GM18526 (cell line): ENCODE results near the gene FRMD1.

Experiments used
- POLR2A ChIP-seq: IDR thresholded peaks from 3 replicates; pipeline ENCODE4 v1.6.1; 2011; ENCODE audit not compliant: insufficient read length; ENCODE audit errors: extremely low read depth

FRMD1 gene

GRCh38 chr6:168102315-168102985, 23.4 kb upstream of the FRMD1 start:
- no peak for TF ChIP-seq POLR2A

GRCh38 chr6:168101590-168102314, 22.7 kb upstream of the FRMD1 start:
- no peak for TF ChIP-seq POLR2A

- no peak for TF ChIP-seq POLR2A
Observed at GRCh38 chr6:168100803-168101589, 22.0 kb upstream of the FRMD1 start.

- TF ChIP-seq POLR2A, result no peak
Observed at GRCh38 chr6:168100011-168100802, 21.2 kb upstream of the FRMD1 start.

GRCh38 chr6:168099201-168100010, 20.4 kb upstream of the FRMD1 start:
- no peak for TF ChIP-seq POLR2A

GRCh38 chr6:168098431-168098861, 19.4 kb upstream of the FRMD1 start:
- TF ChIP-seq POLR2A, result no peak

- no peak for TF ChIP-seq POLR2A
Observed at GRCh38 chr6:168097621-168098430, 18.8 kb upstream of the FRMD1 start.

GRCh38 chr6:168097221-168097620, 18.2 kb upstream of the FRMD1 start:
- TF ChIP-seq POLR2A, result no peak

GRCh38 chr6:168096271-168096764, 17.3 kb upstream of the FRMD1 start:
- TF ChIP-seq POLR2A, result no peak

- no peak for TF ChIP-seq POLR2A
Observed at GRCh38 chr6:168095716-168096250, 16.8 kb upstream of the FRMD1 start.

- TF ChIP-seq POLR2A, result no peak
Observed at GRCh38 chr6:168095171-168095691, 16.2 kb upstream of the FRMD1 start.

- TF ChIP-seq POLR2A, result no peak
Observed at GRCh38 chr6:168093634-168094033, 14.6 kb upstream of the FRMD1 start.

- TF ChIP-seq POLR2A, result no peak
Observed at GRCh38 chr6:168093071-168093505, 14.1 kb upstream of the FRMD1 start.

GRCh38 chr6:168092541-168092940, 13.5 kb upstream of the FRMD1 start:
- TF ChIP-seq POLR2A, result no peak
